NCI-H2029 (cell line): Measurements from ENCODE around the gene SLC24A5.

Experiments used
- DNase-seq: peaks from one replicate; lab custom pipeline; 2025; lab: John Stamatoyannopoulos, UW

The SLC24A5 gene

GRCh38 chr15:48112242-48112641, 8.5 kb upstream of the SLC24A5 start:
- DNase-seq, result no peak

- DNase-seq, result no peak
Observed at GRCh38 chr15:48119277-48119676, 1.5 kb upstream of the SLC24A5 start.

GRCh38 chr15:48121849-48122248, 1.1 kb downstream of the SLC24A5 start:
- no peak for DNase-seq

- no peak for DNase-seq
Observed at GRCh38 chr15:48126667-48127355, 6.0 kb downstream of the SLC24A5 start.

- DNase-seq, result no peak
Observed at GRCh38 chr15:48131324-48131723, 10.5 kb downstream of the SLC24A5 start.

GRCh38 chr15:48132874-48133273, 12.1 kb downstream of the SLC24A5 start:
- DNase-seq, result no peak

- no peak for DNase-seq
Observed at GRCh38 chr15:48143856-48144255, 23.1 kb downstream of the SLC24A5 start.

- DNase-seq, result no peak
Observed at GRCh38 chr15:48144889-48145288, 24.1 kb downstream of the SLC24A5 start.

GRCh38 chr15:48145923-48146322, 25.1 kb downstream of the SLC24A5 start:
- DNase-seq, result no peak

GRCh38 chr15:48147358-48147757, 26.6 kb downstream of the SLC24A5 start:
- no peak for DNase-seq

- DNase-seq, result no peak
Observed at GRCh38 chr15:48149858-48150257, 29.1 kb downstream of the SLC24A5 start.

- no peak for DNase-seq
Observed at GRCh38 chr15:48153526-48153925, 32.7 kb downstream of the SLC24A5 start.

- DNase-seq, result no peak
Observed at GRCh38 chr15:48168616-48169015, 47.8 kb downstream of the SLC24A5 start.

GRCh38 chr15:48170981-48171380, 50.2 kb downstream of the SLC24A5 start:
- no peak for DNase-seq

- no peak for DNase-seq
Observed at GRCh38 chr15:48175126-48175525, 54.3 kb downstream of the SLC24A5 start.

GRCh38 chr15:48176112-48176511, 55.3 kb downstream of the SLC24A5 start:
- DNase-seq, result no peak

- DNase-seq, result no peak
Observed at GRCh38 chr15:48176957-48177356, 56.2 kb downstream of the SLC24A5 start.

- DNase-seq, result peak; percentile 19
Observed at GRCh38 chr15:48177383-48177765, 56.6 kb downstream of the SLC24A5 start.

GRCh38 chr15:48177766-48178647, 57.2 kb downstream of the SLC24A5 start, which contains the start of gene MYEF2:
MYEF2 (minus strand) TSS chr15:48178295; CDS start chr15:48178237, 58 bp downstream.
- DNase-seq, result peak; percentile 62

- DNase-seq, result no peak
Observed at GRCh38 chr15:48178648-48178931, 57.8 kb downstream of the SLC24A5 start.

- DNase-seq, result no peak
Observed at GRCh38 chr15:48182749-48183148, 62.0 kb downstream of the SLC24A5 start.

- DNase-seq, result no peak
Observed at GRCh38 chr15:48185529-48185928, 64.7 kb downstream of the SLC24A5 start.

GRCh38 chr15:48186271-48186670, 65.5 kb downstream of the SLC24A5 start:
- no peak for DNase-seq
